ENCODE measurements around the gene MYO1B. TPM values are rescaled to one million over a fixed set of nuclear protein-coding genes. Genes with fewer than 3 reads are reported as not detected.
A peak's percentile ranks its signal among the peaks of the same experiment; 100 is the strongest.

The MYO1B gene
- 100 to 1,000 TPM; 105 to 122 (median 121) TPM for polyA plus RNA-seq (ENCODE audit: insufficient read length in 3 of 3)

DNA sequence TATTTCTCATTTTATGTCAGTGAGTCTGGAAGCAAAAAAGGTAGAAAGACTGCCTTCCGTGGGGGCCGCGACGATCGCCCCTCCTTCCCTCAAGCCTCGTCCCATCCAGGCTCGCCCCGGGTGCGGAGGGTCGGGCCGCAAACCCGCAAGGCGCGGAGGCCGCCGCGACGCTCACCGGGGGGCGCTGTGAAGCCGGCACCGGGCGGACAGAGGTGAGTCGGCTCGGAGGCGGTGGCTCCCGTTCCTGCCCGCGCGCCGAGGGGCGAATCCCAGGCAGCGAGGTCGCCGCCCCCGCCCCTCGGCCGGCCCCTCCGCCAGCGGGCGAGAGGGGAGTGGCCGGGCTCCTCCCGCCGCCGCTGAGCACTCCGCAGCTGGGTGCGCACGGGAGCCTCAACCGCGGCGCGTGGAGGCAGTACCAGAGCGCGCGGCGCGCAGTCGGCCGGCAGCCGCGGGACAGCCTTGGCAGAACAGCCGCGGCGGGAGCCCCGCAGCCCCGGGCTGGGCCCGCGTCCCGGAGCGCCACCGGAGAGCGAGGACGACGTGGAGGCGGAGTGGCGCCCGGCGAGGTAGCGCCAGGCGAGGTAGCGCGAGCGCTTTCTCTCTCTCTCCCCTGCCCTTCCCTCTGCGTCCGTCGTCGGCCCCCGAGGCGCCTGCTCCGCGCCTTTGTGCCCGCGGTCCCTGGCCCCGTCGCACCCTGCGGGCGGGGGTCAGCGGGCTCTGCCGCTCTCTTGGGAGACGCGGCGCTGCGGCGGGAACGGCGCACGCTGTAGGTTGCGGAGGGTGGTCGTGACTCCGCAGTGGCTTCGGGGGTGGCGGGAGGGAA is at the start of gene MYO1B:
Gene MYO1B, plus strand, starts transcription at position 359 of the 823 bp plus-strand sequence. CDS start 31,492 bp downstream, outside the sequence.
- DNase-seq (ENCODE audit: low read depth in 3 of 3, low spot score in 2 of 3), result peak in 2 of 3 donors; percentile 55 to 56

- DNase-seq (ENCODE audit: low read depth in 3 of 3, low spot score in 2 of 3), result no peak
These were observed 48.1 kb upstream of the MYO1B start for GRCh38 chr2:191197096-191197495.

DNA sequence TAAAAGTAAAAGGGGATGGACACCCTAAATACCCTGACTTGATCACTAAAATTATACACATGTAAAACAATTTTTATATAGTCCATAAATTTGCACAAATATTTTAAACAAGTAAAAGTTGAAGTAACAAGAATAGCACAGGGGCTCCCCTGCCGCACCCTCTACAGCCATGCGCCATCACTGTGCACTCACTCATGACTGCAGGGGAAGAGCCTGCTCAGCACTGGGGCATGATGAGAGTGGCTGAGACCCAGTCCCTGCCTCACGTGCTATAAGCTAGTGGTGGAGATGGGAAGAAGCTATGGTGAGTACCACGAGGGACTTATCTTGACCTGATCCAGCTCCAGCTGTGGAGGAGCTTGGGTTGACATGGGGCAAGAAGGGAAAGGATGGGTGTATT is 46.9 kb upstream of the MYO1B start:
- DNase-seq (ENCODE audit: low read depth in 3 of 3, low spot score in 2 of 3), result no peak

- no peak for DNase-seq (ENCODE audit: low read depth in 3 of 3, low spot score in 2 of 3)
These were observed 45.2 kb upstream of the MYO1B start for GRCh38 chr2:191199929-191200512.

- DNase-seq (ENCODE audit: low read depth in 3 of 3, low spot score in 2 of 3), result no peak
These were observed 44.3 kb upstream of the MYO1B start for GRCh38 chr2:191200910-191201309.

- DNase-seq (ENCODE audit: low read depth in 3 of 3, low spot score in 2 of 3), result no peak
These were observed 42.9 kb upstream of the MYO1B start for GRCh38 chr2:191202209-191202721.

DNA sequence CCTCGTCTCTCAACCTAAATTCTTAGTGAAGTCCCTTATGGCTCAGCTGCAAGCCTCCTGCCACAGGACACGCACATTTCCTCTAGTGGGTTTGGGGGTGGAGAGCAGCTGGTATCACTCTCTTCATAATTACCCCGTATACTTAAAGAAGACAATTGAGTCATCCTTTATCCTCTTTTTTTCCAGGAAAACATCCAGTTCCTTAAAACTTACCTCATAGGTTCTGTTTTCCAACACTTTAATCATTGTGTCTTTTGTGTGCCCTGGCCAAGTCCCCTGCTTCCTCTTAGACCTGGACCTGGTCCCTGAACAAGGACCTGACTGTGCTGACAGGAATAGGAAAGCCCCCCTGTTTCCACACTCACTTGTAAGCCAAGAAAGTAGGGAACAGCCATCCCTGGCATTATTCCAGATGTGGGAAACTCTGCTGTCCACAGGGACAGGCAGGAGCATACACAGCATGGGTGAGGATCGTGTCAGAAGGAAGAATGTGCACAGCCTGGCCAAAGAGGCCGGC is 42.3 kb upstream of the MYO1B start:
- DNase-seq (ENCODE audit: low read depth in 3 of 3, low spot score in 2 of 3), result no peak

DNA sequence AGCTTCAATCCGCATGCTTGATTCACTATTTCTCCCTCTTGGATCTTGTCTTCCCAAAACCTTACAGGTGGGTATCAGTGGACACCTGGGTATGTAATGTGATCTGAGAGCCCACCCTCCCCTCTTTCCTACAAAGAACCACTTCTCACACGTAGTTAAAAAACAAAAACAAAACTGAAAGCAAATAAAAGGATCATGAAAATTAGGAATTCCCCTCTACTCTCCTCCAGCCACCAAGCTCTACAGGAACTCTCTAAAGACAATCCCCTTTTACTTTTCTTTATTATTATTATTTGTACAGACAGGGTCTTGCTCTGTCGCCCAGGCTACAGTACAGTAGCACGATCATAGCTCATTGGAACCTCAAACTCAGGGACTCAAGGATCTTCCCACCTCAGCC is 40.8 kb upstream of the MYO1B start:
- DNase-seq (ENCODE audit: low read depth in 3 of 3, low spot score in 2 of 3), result no peak

GRCh38 chr2:191206613-191207471 is 38.4 kb upstream of the MYO1B start:
- DNase-seq (ENCODE audit: low read depth in 3 of 3, low spot score in 2 of 3), result no peak

- no peak for DNase-seq (ENCODE audit: low read depth in 3 of 3, low spot score in 2 of 3)
These were observed 35.9 kb upstream of the MYO1B start for GRCh38 chr2:191209340-191209739.

GRCh38 chr2:191212119-191212518 is 33.1 kb upstream of the MYO1B start:
- DNase-seq (ENCODE audit: low read depth in 3 of 3, low spot score in 2 of 3), result no peak

DNA sequence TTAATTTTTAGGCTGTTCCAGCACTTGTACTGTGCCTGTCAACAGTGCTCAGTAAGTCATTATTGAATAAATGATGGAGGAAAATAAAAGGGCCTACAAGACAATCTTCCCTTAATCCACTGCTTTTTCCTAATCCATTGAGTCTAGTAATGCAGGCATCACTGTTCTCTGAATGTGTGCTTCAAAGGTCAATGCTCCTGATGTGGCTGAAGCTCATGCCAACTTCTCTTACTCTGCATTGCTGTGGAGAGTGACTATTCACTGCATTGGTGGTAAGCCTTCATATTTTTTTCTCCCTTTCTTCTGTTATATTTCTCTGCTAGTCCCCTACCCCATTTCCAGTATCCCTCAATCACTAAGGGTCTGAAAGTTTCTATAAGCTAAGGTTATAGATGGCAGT is 31.9 kb upstream of the MYO1B start:
- no peak for DNase-seq (ENCODE audit: low read depth in 3 of 3, low spot score in 2 of 3)

- no peak for DNase-seq (ENCODE audit: low read depth in 3 of 3, low spot score in 2 of 3)
These were observed 30.0 kb upstream of the MYO1B start for GRCh38 chr2:191215230-191215629.

DNA sequence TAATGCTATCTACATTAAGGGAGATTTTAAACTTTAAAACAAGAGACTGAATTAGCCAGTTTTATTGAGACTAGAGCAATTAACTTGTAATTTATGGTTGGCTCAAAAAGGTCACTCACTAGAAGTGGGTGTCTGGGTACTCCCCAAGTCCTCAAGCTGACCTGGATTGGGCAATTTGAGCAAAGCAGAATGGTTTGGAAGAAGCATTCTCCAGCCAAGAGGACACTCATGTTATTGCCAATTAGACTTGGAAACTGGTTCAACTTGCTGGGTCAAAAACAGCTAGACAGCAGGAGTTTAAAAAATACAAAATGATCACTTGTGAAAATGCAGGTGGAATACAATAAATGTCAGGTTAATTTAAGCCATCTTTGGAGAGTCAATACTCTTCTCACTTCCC is 29.5 kb upstream of the MYO1B start:
- no peak for DNase-seq (ENCODE audit: low read depth in 3 of 3, low spot score in 2 of 3)

GRCh38 chr2:191217580-191217979 is 27.6 kb upstream of the MYO1B start:
- no peak for DNase-seq (ENCODE audit: low read depth in 3 of 3, low spot score in 2 of 3)

- DNase-seq (ENCODE audit: low read depth in 3 of 3, low spot score in 2 of 3), result peak; percentile 55 to 58 (median 58)
These were observed 26.8 kb upstream of the MYO1B start for GRCh38 chr2:191218292-191218898.

DNA sequence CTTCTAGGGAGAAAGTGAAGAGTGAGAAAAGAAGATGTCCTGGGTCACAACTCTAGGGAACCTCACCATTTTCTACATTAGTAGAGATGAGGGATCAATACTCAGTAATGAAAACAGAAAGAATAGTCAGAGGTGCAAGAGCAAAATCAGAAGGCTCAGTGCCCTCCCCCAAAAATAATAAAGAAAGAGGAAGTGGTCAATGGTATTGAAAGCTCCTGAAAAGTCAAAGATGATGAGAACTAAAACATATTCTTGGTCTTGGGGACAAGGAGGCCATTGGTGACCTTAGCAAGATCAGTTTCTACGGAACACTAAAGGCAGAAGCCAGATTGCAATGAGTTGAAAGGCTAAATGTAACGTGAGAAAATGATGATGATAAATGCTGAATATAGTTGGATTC is 24.5 kb upstream of the MYO1B start:
- DNase-seq (ENCODE audit: low read depth in 3 of 3, low spot score in 2 of 3), result no peak

DNA sequence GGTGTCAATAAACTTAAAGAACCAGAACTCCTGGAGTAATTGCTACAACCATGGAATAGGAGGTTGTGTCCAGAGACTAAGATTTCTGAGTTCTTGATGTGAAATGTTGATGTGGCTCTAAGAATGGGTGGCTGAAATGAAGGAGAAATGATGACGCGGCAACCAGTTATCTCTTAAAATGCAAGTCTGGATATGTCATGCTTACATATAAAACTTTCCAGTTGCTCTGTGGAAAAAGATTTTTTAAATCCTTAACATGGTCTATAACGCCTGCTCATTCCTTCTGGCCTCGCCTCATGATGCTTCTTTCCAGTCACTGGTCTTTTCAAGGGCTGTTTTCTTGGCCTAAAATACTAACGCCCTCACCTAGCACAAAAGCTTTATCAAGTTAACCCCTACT is 23.5 kb upstream of the MYO1B start:
- no peak for DNase-seq (ENCODE audit: low read depth in 3 of 3, low spot score in 2 of 3)

DNA sequence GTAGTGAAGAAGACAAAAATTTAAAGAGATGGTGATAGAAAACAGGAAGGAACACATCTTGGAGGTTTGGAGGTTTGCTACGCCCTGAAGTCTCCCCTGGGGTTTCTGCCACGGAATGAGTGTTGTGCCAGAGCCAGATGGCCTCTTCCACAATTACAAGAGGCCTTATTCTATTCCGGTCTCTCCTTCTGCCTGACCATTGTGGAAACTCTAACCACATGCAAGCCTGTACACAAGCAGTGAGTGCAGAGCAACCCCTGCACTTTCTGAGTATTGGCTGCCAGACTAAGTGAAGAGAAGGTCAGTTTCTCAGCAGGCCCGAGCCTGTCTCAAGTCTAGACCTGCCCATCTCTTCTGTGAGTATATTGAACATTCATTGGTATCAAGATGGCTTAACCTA is 22.7 kb upstream of the MYO1B start:
- DNase-seq (ENCODE audit: low read depth in 3 of 3, low spot score in 2 of 3), result no peak

DNA sequence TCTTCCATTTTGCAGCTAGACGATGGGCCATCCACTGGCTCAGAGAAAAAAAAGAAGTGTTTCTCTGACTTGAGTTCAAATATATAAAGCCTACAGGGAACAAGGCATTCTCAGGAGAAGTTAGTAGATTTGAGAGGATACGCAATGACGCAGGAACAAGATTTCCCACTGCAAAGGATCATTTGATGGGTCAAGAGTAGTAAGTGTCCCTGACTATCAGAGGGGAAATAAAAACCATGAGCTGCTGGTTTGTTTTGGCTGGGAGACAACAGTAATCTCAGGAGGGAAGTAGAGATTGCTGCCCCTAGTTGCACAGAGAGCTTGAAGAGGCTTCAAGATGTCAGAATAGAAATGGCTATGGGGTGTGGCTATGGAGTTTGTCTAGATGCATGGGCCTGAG is 22.3 kb upstream of the MYO1B start:
- DNase-seq (ENCODE audit: low read depth in 3 of 3, low spot score in 2 of 3), result no peak
